ENCODE measurements around the gene BMPER.
A peak's percentile ranks its signal among the peaks of the same experiment; 100 is the strongest.

Gene BMPER

DNA sequence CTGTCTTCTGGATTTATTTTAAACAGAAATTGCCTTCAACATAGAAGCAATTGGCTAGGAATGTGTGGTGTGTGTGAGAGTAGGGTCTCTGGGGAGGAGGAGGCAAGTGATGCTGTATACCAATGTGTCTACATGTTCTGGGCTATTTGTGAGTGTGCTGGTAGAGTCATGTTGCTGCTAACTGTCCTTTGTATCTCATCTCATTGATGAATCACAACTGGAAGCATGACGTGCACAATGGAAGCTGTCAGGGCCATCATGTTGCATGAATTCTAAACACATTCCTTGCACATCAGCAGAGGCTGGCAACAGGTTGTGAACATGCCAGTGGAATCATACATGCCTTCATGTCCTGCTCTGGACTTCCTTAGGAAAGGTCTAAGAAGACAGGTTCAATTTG, 199.7 kb downstream of the BMPER start:
- DNase-seq = no peak

GRCh38 chr7:34107276-34107675, 201.9 kb downstream of the BMPER start:
- DNase-seq = no peak

DNA sequence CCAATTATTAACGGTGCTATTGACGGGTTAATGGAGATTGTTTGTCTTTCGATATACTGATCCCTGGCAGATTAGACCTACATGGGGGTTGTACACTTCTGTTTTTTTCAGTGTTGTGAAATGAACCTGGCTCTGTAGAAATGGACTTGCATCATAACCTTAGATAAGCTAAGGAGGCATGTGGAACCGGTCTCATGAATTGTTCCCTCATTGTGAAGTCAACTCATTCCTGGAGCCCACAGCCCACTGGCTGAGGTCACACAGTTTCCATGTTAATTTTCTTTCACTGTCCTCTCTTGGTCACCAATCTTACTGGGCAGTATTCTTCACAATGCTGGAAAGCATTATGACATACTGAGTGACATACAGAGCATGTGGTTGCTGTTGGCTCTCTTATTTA, 202.8 kb downstream of the BMPER start:
- no peak for DNase-seq

- peak; percentile 69 for DNase-seq
Observed at GRCh38 chr7:34109936-34110780, 204.8 kb downstream of the BMPER start.

GRCh38 chr7:34111031-34111430, 205.7 kb downstream of the BMPER start:
- DNase-seq = no peak

DNA sequence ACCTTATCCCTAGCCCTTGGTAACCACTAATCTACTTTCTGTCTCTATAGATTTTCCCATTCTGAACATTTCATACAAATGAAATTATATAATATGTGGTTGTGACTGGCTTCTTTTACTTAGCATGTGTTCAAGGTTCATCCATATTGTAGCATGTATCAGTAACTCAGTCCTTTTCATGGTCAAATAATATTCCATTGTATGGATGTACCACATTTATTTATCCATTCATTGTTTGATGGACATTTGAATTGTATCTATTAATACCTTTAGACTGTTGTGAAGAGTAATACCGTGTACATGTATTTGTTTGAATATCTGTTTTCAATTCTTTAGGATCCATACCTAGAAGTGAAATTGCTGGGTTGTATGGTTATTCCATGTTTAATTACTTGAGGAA, 210.2 kb downstream of the BMPER start:
- DNase-seq = no peak

DNA sequence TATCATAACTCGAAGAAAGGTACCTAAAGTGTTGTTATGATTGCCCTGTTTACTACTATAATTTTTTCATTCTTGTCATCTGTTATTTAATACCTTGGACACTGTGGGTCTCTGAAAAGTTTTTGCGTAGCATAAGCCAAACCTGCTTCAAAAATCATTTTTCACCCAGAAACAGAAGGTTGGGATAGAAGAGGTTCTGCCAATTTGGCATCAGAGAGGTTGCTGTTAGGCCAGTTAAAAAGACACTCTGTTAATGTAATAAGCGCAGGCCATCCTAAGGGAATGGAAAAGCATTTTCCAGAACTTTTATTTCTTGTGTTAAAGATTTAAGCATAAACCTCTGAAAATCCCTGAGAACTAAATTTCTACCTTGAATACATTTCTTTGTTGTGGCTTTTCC, 212.2 kb downstream of the BMPER start:
- DNase-seq = no peak

- DNase-seq = no peak
Observed at GRCh38 chr7:34121366-34121765, 216.0 kb downstream of the BMPER start.

- DNase-seq = no peak
Observed at GRCh38 chr7:34123316-34123715, 218.0 kb downstream of the BMPER start.

DNA sequence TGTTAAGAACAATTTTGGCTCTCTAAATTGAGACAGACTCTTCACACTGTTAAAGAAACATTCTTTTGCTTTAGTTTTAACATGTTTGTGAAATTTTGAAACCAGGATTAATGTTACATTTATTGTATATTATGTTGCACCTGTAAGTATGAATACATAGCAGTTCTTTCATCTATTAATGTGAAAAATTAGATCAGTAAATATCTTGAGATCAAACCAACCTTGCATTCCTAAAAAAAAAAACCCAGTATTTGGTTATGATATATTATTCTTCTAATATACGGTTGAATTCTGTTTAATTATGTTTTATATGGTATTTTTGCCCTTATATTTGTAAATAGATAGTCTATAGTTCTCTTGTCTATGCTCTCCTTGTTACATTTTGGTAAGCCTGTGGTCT, 219.4 kb downstream of the BMPER start:
- DNase-seq = no peak

DNA sequence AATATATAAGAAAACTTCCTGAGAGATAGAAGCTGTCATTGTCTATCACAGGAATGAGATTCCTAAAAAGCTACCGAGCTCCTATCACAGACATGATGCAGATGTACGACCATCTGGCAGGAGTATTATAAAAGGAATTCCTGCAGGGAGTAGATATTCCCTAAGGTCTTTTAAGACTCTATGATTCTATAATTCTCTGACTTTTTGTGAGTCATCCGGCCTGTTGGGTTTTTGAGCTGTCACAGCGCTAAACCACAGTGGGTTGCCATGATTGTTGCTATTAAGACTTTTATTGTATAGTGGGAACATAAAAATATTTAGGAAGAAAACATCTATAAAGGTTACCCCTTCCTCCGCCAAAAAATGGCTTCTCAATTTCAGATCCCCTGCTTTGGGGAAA, 223.4 kb downstream of the BMPER start:
- no peak for DNase-seq

GRCh38 chr7:34130558-34131295, 225.4 kb downstream of the BMPER start:
- DNase-seq = no peak

- peak; percentile 59 for DNase-seq
Observed at GRCh38 chr7:34131371-34131770, 226.0 kb downstream of the BMPER start.

- DNase-seq = no peak
Observed at GRCh38 chr7:34133356-34133982, 228.1 kb downstream of the BMPER start.

DNA sequence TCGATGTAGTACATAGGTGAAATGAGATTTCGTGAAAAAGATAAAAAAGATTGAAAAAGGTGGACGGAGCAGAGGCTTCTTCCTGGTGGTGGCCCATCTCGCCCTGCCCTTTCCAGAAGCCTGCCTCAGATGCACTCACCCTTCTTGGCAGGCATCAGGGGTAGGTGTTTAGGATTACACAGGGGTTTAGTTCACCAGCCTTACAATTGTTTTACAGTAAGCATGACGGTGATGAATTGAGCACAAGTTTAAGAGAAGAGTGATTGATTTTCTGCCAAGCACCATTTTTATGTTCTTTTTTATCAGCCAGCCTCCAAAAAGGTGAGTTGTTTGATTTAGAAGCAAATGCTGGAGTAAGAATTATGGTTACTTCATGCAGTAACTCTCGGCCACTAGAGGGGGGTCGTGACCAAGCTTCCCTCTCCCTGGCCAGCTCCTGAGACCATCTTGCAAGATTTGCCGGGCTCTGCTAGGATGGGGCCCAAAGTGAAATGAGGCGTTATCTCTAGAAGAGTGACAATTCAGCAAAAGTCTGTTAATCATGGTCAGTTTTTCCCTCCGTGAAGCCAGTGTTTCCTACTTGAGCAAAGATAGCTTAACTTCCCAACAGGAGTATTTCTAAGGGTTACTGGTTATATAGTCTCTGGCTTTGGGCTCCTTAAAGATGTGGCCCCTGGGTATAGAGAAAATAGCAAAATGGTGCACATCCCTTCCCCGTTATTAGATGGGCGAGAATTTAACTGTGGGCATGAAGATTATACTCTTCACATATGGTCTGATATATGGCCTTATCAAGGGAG, 228.8 kb downstream of the BMPER start:
- peak; percentile 81 for DNase-seq

DNA sequence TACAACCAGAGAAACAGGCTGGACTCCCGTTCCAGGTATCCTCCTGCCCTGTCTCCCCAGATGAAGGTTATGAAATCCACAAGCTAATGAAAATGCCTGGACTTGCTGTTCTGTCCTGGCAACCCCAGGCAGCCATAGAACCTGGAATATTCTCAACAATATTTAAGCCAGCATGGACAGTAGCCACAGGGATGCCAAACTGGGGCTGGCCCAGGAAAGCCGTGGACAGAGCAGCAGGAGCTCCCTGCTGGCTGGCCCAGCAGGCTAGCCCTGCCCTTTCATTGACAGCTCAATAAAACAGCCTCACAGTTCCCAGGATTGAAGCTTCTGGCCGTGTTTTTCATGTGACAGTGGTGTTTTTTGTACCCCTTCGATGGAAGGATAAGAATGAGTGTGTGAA, 230.6 kb downstream of the BMPER start:
- DNase-seq = no peak

GRCh38 chr7:34136698-34137097, 231.4 kb downstream of the BMPER start:
- DNase-seq = no peak

DNA sequence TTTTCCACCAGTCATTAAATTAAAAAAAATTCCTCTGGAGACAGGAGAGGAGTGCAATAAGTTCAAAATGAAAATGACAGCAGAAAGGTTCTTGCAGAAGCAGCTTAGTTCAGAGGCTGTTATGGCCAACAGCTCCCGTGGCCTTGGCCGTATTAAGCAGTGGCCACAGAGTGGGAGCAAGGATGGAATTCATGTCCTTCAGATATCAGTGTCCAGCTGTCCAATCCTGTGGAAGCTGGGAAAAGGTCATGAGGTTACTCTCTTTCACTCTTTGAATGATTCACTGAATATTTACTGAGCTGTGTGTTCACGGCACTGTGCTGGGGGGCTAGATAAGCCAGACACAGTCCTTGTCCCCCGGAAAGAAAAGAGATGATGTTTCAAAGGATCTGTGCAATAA, 231.8 kb downstream of the BMPER start:
- DNase-seq = no peak

DNA sequence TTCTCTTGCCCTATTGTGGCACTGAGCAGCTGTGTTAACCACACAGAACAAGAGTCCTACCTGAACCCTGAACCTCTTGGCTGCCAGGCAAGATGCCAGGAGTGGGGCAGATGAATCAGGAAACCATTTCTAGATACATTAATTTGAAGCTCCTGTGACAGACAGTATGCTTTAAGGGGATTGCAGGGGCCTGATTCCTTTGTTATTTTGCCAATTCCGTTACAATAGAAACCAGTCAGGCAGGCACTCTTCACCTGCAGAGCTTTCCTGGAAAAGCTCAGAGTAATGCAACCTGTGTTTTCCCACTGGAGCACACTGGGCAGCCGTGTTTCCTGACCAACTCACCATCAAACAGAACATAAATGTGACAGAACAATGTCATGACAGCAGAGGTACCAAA, 233.1 kb downstream of the BMPER start:
- no peak for DNase-seq

DNA sequence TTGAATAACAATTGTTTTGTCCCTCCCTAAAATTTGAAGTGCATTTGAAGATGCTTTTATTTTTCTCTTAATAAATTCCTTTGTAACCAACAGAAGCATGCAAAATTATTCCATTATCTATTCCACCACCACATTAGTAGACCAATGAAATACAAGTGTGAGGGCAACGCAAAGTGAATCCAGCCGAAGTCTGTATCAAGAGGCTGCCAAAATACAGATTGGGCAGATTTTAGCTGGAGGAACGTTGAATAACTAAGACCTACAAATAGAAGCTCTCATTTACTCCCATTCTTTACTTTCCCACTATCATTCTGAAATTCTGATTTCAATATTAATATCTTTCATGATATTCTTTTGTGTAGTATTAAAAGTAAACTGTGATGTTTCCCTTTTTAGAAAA, 233.7 kb downstream of the BMPER start:
- DNase-seq = no peak

GRCh38 chr7:34140066-34140465, 234.7 kb downstream of the BMPER start:
- no peak for DNase-seq

- no peak for DNase-seq
Observed at GRCh38 chr7:34143402-34143801, 238.1 kb downstream of the BMPER start.

- no peak for DNase-seq
Observed at GRCh38 chr7:34145603-34146002, 240.3 kb downstream of the BMPER start.
